ENCODE data around the gene PPP3R1. TPM values are rescaled to one million over a fixed set of nuclear protein-coding genes. Genes with fewer than 3 reads are reported as not detected.

The PPP3R1 gene
- total and polyA plus RNA-seq, 9 of the 15 experiments (the other 6 are each of a cell fraction or from before 2014, with no cell fraction given), result 3.7 to 70.0 (median 24.8) TPM

- no peak for TF ChIP-seq MGA (IDR thresholded peaks at IDR 0.05)
- TF ChIP-seq ARID1B (IDR thresholded peaks at IDR 0.05), result no peak
These were observed 57.2 kb downstream of the PPP3R1 start (continued) for GRCh38 chr2:68195096-68195495.

All from K562 (cell line).